ENCODE data around the gene CRYM. TPM values are rescaled to one million over a fixed set of nuclear protein-coding genes. Genes with fewer than 3 reads are reported as not detected.
A peak's percentile ranks its signal among the peaks of the same experiment; 100 is the strongest.
"Not testable (repeated sequence)": the region's sequence is repeated elsewhere in the genome, so short reads cannot be mapped to it uniquely, and the experiment has no call there.

The CRYM gene
- total RNA-seq, 1 experiment from 2014 or later: not detected

- no peak for DNase-seq (ENCODE audit: low spot score)
- in situ Hi-C loops (cut with HindIII; ENCODE audit: low sequenced_read_pairs): loop anchor here (5.0 kb wide), 1 partner anchor 35 kb away; no protein-coding TSS in a partner anchor
Measured at GRCh38 chr16:21257284-21257683, 20.8 kb downstream of the CRYM start.

- in situ Hi-C loops (cut with HindIII; ENCODE audit: low sequenced_read_pairs): loop anchor here (5.0 kb wide), 1 partner anchor 34 kb away; no protein-coding TSS in a partner anchor
Measured at GRCh38 chr16:21256636-21257035, 21.5 kb downstream of the CRYM start.

GRCh38 chr16:21253470-21253869 lies 24.6 kb downstream of the CRYM start:
- DNase-seq (ENCODE audit: low spot score): no peak

More at GRCh38 chr16:21256636-21257035, 21.5 kb downstream of the CRYM start:
- DNase-seq (ENCODE audit: low spot score): no peak

GRCh38 chr16:21250072-21250923 lies 27.8 kb downstream of the CRYM start:
- in situ Hi-C loops (cut with HindIII; ENCODE audit: low sequenced_read_pairs): no loop called here
- no peak for DNase-seq (ENCODE audit: low spot score)

More at GRCh38 chr16:21253470-21253869, 24.6 kb downstream of the CRYM start:
- in situ Hi-C loops (cut with HindIII; ENCODE audit: low sequenced_read_pairs): no loop called here

GRCh38 chr16:21248179-21248578 lies 29.9 kb downstream of the CRYM start:
- DNase-seq (ENCODE audit: low spot score); in situ Hi-C loops (cut with HindIII; ENCODE audit: low sequenced_read_pairs): not testable (repeated sequence)

GRCh38 chr16:21244518-21245215 lies 33.4 kb downstream of the CRYM start:
- in situ Hi-C loops (cut with HindIII; ENCODE audit: low sequenced_read_pairs): no loop called here
- peak; percentile 89 for DNase-seq (ENCODE audit: low spot score)

- in situ Hi-C loops (cut with HindIII; ENCODE audit: low sequenced_read_pairs): no loop called here
Measured at GRCh38 chr16:21242756-21243155, 35.3 kb downstream of the CRYM start.

GRCh38 chr16:21239646-21240045 lies 38.4 kb downstream of the CRYM start:
- in situ Hi-C loops (cut with HindIII; ENCODE audit: low sequenced_read_pairs): no loop called here
- DNase-seq (ENCODE audit: low spot score): no peak

More at GRCh38 chr16:21242756-21243155, 35.3 kb downstream of the CRYM start:
- no peak for DNase-seq (ENCODE audit: low spot score)

- in situ Hi-C loops (cut with HindIII; ENCODE audit: low sequenced_read_pairs): no loop called here
- DNase-seq (ENCODE audit: low spot score): no peak
Measured at GRCh38 chr16:21236831-21237230, 41.3 kb downstream of the CRYM start.

GRCh38 chr16:21235199-21235585 lies 42.9 kb downstream of the CRYM start:
- in situ Hi-C loops (cut with HindIII; ENCODE audit: low sequenced_read_pairs): no loop called here
- DNase-seq (ENCODE audit: low spot score): no peak

- DNase-seq (ENCODE audit: low spot score): no peak
- in situ Hi-C loops (cut with HindIII; ENCODE audit: low sequenced_read_pairs): no loop called here
Measured at GRCh38 chr16:21233521-21234150, 44.5 kb downstream of the CRYM start, which contains the start of gene ANKS4B. Gene ANKS4B, plus strand, starts transcription at chr16:21233699. Its CDS starts 39 bp downstream, at chr16:21233738.

GRCh38 chr16:21233045-21233520 lies 45.0 kb downstream of the CRYM start:
- DNase-seq (ENCODE audit: low spot score): no peak
- in situ Hi-C loops (cut with HindIII; ENCODE audit: low sequenced_read_pairs): no loop called here

GRCh38 chr16:21228361-21228872 lies 49.7 kb downstream of the CRYM start:
- in situ Hi-C loops (cut with HindIII; ENCODE audit: low sequenced_read_pairs): no loop called here
- DNase-seq (ENCODE audit: low spot score): no peak

- in situ Hi-C loops (cut with HindIII; ENCODE audit: low sequenced_read_pairs): no loop called here
Measured at GRCh38 chr16:21227866-21228265, 50.2 kb downstream of the CRYM start.

GRCh38 chr16:21226749-21227148 lies 51.3 kb downstream of the CRYM start:
- peak; percentile 93 for DNase-seq (ENCODE audit: low spot score)
- in situ Hi-C loops (cut with HindIII; ENCODE audit: low sequenced_read_pairs): no loop called here

More at GRCh38 chr16:21227866-21228265, 50.2 kb downstream of the CRYM start:
- DNase-seq (ENCODE audit: low spot score): no peak

GRCh38 chr16:21224800-21225199 lies 53.3 kb downstream of the CRYM start:
- in situ Hi-C loops (cut with HindIII; ENCODE audit: low sequenced_read_pairs): loop anchor here (5.0 kb wide), 1 partner anchor 33 kb away; no protein-coding TSS in a partner anchor
- no peak for DNase-seq (ENCODE audit: low spot score)

- no peak for DNase-seq (ENCODE audit: low spot score)
- in situ Hi-C loops (cut with HindIII; ENCODE audit: low sequenced_read_pairs): loop anchor here (5.0 kb wide), 1 partner anchor 34 kb away; no protein-coding TSS in a partner anchor
Measured at GRCh38 chr16:21223787-21224186, 54.3 kb downstream of the CRYM start.

- DNase-seq (ENCODE audit: low spot score): no peak
- in situ Hi-C loops (cut with HindIII; ENCODE audit: low sequenced_read_pairs): loop anchor here (5.0 kb wide), 1 partner anchor 35 kb away; no protein-coding TSS in a partner anchor
Measured at GRCh38 chr16:21222495-21223337, 55.4 kb downstream of the CRYM start.
